MCF 10A (cell line): ENCODE measurements around the gene RAD51B. TPM values are rescaled to one million over a fixed set of nuclear protein-coding genes. Genes with fewer than 3 reads are reported as not detected.
"Not testable (repeated sequence)": the region's sequence is repeated elsewhere in the genome, so short reads cannot be mapped to it uniquely, and the experiment has no call there.

Experiments
- BruUV-seq: library from RNA; stranded (reverse); fragments of 400-500 nt; replicated peaks from 2 replicates; lab custom pipeline; 2021; lab: Mats Ljungman, UMichigan
- CTCF ChIA-PET: fragments of 300-600 bp; sonication (Branson Sonifier 250); formaldehyde crosslinking; extraction: SDS; loops from one replicate; lab custom pipeline; 2021; ENCODE audit warnings: antibody characterized with exemption, inconsistent platforms; lab: Yijun Ruan, JAX
- POLR2A ChIA-PET: fragments of 300-600, 350-650 bp; sonication (Branson Sonifier 250); formaldehyde crosslinking; extraction: SDS; loops from one replicate; lab custom pipeline; 2020; ENCODE audit warnings: antibody characterized with exemption, inconsistent platforms; lab: Yijun Ruan, JAX
- DNase-seq: peaks from one replicate; pipeline ENCODE4 v3.0.0-alpha.2; 2018; ENCODE audit not compliant: unreplicated experiment
- H3K27ac Mint-ChIP-seq: one replicate; pipeline ENCODE4 v1.8.0; 2022; ENCODE audit warnings: mild to moderate bottlenecking, low read depth, mixed read lengths; ENCODE audit not compliant: unreplicated experiment
- H3K27me3 Mint-ChIP-seq: one replicate; pipeline ENCODE4 v1.8.0; 2022; ENCODE audit warnings: mixed read lengths; ENCODE audit not compliant: insufficient read depth, unreplicated experiment
- H3K36me3 Mint-ChIP-seq: one replicate; pipeline ENCODE4 v1.8.0; 2022; ENCODE audit warnings: mild to moderate bottlenecking, moderate library complexity, mixed read lengths; ENCODE audit not compliant: insufficient read depth, unreplicated experiment
- H3K4me1 Mint-ChIP-seq: one replicate; pipeline ENCODE4 v1.8.0; 2022; ENCODE audit warnings: mixed read lengths; ENCODE audit not compliant: insufficient read depth, unreplicated experiment
- H3K4me3 Mint-ChIP-seq: one replicate; pipeline ENCODE4 v1.8.0; 2022; ENCODE audit warnings: mild to moderate bottlenecking, moderate library complexity, mixed read lengths; ENCODE audit not compliant: unreplicated experiment
- H3K9me3 Mint-ChIP-seq: one replicate; pipeline ENCODE4 v1.8.0; 2022; ENCODE audit warnings: mixed read lengths; ENCODE audit not compliant: unreplicated experiment
- intact Hi-C: fragments of 100-400 bp; cut with micrococcal nuclease; formaldehyde crosslinking; loops from 2 replicates; pipeline ENCODE4 v1.14.1; 2022
- total RNA-seq: library from RNA; stranded (reverse); gene quantifications from 2 replicates; pipeline ENCODE4 v1.2.3, GENCODE V29; 2022
- TF ChIP-seq, protein P1 (sequence below): fragments of 200-600 bp; IDR thresholded peaks from one replicate; pipeline ENCODE4 v1.8.0; 2022; ENCODE audit warnings: antibody characterized with exemption, mild to moderate bottlenecking; ENCODE audit not compliant: unreplicated experiment

Gene RAD51B
- total RNA-seq, 1 experiment from 2014 or later: 14.6 TPM

DNA sequence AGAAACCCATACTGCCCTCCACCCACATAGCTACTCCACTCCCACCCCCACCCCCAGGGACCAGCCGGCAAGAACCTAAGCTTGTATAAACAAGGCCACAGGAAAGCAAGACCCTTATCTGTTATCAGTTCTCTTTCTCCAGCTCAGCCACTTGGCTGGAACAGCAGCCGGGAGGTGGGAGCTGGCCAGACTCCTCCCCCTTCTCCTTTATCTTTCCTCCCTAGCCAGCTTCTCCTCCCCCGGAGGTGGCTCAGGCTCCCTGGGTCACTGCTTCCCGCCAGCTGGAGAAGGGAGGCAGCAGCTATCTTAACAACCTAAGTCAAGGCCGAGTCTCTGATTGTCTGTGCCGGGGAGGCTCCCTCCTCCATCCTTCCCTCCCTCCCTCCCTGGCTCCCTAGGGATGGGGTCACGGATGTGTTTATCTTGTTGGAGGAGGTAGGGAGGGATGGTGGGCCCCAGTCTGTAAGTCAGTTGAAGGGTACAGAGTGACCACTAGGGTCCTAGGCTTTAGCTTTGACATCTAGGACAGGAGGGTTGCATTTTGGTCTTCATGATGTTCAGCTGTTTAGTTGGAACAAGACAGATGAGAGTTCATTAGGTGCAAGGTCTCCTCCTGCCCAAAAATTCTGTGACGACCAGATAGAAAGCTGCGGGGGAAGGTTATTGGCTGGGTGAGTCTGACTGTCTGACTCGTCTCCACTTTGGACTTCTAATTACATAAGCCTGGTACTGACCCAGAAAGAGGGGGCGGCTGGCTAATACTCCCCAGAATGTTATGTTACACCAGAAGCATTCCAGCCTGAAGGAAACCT lies 943.6 kb downstream of the RAD51B start:
- Mint-ChIP-seq H3K36me3 (no peaks in the 10 kb centered on the region), H3K4me1 (no peaks in the 10 kb centered on the region), H3K9me3 (no peaks in the 10 kb centered on the region), H3K4me3 (no peak overlapping the region), H3K27ac (no peak overlapping the region), H3K27me3 (no peaks in the 10 kb centered on the region)
- POLR2A ChIA-PET: interaction anchor here (1.4 kb wide), 1 partner anchor 69 kb away, joined by 4 read pairs; no protein-coding TSS in a partner anchor
- intact Hi-C loops: no loop called here
- no peak for DNase-seq
- no TSS peak for BruUV-seq
- CTCF ChIA-PET: interaction anchor here (0.6 to 0.7 kb wide), 2 partner anchors 10 to 366 kb away, joined by 3 to 4 read pairs; no protein-coding TSS in a partner anchor
- TF ChIP-seq, protein P1, sequence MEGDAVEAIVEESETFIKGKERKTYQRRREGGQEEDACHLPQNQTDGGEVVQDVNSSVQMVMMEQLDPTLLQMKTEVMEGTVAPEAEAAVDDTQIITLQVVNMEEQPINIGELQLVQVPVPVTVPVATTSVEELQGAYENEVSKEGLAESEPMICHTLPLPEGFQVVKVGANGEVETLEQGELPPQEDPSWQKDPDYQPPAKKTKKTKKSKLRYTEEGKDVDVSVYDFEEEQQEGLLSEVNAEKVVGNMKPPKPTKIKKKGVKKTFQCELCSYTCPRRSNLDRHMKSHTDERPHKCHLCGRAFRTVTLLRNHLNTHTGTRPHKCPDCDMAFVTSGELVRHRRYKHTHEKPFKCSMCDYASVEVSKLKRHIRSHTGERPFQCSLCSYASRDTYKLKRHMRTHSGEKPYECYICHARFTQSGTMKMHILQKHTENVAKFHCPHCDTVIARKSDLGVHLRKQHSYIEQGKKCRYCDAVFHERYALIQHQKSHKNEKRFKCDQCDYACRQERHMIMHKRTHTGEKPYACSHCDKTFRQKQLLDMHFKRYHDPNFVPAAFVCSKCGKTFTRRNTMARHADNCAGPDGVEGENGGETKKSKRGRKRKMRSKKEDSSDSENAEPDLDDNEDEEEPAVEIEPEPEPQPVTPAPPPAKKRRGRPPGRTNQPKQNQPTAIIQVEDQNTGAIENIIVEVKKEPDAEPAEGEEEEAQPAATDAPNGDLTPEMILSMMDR: no peak

DNA sequence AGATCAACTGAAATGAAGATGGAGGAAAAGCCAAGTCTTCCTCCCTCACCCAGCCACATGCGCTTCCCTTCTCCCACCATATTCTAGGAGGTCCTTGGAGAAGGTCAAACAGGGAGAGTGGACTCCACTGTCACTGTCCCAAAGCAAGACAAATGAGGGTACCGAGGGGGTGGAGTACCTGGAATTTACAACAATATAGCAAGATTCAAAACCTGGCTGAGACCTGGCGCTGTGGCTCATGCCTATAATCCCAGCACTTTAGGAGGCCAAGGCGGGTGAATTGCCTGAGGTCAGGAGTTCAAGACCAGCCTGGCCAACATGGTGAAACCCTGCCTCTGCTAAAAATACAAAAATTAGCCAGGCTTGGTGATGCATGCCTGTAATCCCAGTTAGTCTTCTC lies 944.3 kb downstream of the RAD51B start:
- H3K27ac Mint-ChIP-seq, H3K27me3 Mint-ChIP-seq, H3K36me3 Mint-ChIP-seq, H3K4me3 Mint-ChIP-seq, intact Hi-C loops, H3K9me3 Mint-ChIP-seq, BruUV-seq, H3K4me1 Mint-ChIP-seq, DNase-seq: not testable (repeated sequence)
- ChIA-PET POLR2A (interaction anchor here (1.4 kb wide), 1 partner anchor 70 kb away, joined by 4 read pairs; no protein-coding TSS in a partner anchor), CTCF (interaction anchor here (0.7 kb wide), 1 partner anchor 11 kb away, joined by 3 read pairs; no protein-coding TSS in a partner anchor)

DNA sequence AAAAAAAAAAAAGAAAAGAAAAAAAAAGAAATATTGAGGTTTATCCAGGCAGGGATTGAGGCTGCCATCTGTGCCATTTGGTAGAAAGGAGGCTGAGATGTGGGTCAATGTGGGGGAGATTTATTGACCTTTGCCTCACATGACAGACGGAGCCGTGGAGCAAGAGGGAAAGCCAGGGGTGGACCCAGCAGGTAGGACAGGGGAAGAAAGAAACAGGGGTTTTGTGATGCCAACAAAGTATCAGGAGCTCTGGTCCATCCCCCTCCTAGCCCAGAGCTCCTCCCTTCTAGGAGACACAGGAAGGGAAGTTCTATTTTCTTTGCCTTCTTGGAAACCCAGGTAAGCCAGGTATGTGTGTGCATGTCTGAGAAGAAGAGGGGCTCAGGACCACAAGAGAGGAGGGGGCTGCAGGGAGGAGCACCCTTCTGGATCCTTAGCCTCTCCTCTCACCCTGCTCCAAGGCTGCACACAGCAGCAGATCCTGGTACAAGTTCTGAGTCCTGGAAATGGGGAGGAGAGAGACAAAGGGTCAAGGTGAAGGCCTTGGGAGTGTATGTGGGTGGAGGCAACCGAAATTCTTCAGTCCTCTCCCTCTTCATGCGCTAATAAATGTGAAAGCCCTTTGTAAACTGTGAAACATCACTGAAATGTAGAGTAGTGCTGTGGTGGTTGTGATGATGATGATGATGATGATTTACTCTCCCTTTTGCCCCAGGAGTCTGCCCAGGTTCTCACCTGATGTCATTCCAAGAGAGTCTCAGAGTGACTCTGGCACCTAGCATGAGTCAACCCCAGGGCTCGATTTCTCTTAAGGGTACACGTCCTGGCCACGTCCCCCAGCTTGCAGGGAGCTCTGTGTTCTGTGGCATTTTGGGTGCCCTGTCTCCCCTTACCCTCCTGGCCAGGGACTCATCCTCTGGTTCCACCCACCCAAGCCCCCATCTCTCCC lies 947.0 kb downstream of the RAD51B start:
- Mint-ChIP-seq H3K27ac (no peak overlapping the region), H3K36me3 (no peaks in the 10 kb centered on the region), H3K9me3 (no peaks in the 10 kb centered on the region), H3K27me3 (no peaks in the 10 kb centered on the region), H3K4me1 (no peaks in the 10 kb centered on the region), H3K4me3 (no peak overlapping the region)
- TF ChIP-seq, protein P1: no peak
- no TSS peak for BruUV-seq
- CTCF ChIA-PET: no interaction called here
- intact Hi-C loops: no loop called here
- no peak for DNase-seq
- POLR2A ChIA-PET: no interaction called here

DNA sequence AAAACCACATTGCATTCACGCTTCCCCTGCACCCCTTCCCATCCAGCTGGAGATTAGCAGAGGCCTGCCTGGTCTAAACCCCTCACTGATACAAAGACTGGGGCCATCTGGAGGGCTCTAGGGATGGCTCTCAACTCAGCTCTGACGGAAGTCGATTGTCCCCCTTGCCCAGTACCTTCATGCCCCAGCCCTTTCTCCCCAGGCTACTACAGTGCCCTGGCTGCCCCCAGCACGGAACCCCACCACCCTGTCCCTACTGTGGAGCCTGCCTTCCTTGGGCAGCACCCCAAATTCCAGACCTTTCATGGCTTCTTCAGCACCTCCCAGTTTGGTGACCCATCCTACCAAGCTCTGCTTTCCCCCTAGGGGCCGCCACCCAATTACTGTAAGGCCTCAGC lies 947.7 kb downstream of the RAD51B start:
- no peak for DNase-seq
- no peak overlapping the region for H3K4me3 Mint-ChIP-seq
- no peaks in the 10 kb centered on the region for H3K27me3 Mint-ChIP-seq
- intact Hi-C loops: no loop called here
- POLR2A ChIA-PET: interaction anchor here (1.0 kb wide), 1 partner anchor 173 kb away, joined by 3 read pairs; no protein-coding TSS in a partner anchor
- BruUV-seq: no TSS peak
- TF ChIP-seq, protein P1: no peak
- CTCF ChIA-PET: no interaction called here
- no peaks in the 10 kb centered on the region for H3K4me1 Mint-ChIP-seq
- H3K36me3 Mint-ChIP-seq: no peaks in the 10 kb centered on the region
- H3K9me3 Mint-ChIP-seq: no peaks in the 10 kb centered on the region
- H3K27ac Mint-ChIP-seq: no peak overlapping the region
